Pulmonary artery endothelial cell (primary cell): ENCODE measurements around the gene XYLT1. TPM values are rescaled to one million over a fixed set of nuclear protein-coding genes. Genes with fewer than 3 reads are reported as not detected.

Experiments
- DNase-seq: peaks from one replicate; pipeline ENCODE4 v3.0.0-alpha.2; 2011; ENCODE audit warnings: low read depth, low spot score
- total RNA-seq: library from RNA; depleted of rRNA; stranded (reverse); fragments of >200 nt; gene quantifications from 2 replicates; pipeline ENCODE4 v1.2.3, GENCODE V29; 2014

The XYLT1 gene
- total RNA-seq, 1 donor from 2014 or later = 0.92 TPM

- DNase-seq = no peak
Measured at GRCh38 chr16:17360693-17361122, 110.1 kb downstream of the XYLT1 start.

GRCh38 chr16:17359788-17360390 lies 110.9 kb downstream of the XYLT1 start:
- no peak for DNase-seq

DNA sequence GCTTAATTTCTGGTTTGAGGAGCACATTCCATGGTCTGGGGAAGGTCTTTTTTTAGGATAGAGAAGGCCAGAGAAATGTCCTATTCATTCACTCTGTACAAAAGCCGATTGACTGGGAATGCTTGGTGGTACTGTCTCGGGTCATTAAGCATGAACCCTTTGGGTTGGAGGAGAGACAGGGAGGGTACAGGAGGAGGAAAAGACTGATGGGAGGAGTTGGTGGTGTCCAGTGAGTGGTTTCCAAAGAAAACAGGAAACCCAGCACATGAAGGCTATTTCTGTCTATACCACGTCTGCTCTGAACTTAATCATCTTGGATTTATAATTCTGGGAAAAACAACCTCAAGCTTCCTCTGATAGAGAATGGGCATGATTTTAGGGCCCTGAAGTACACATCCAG lies 111.9 kb downstream of the XYLT1 start:
- DNase-seq = no peak

GRCh38 chr16:17358355-17358754 lies 112.4 kb downstream of the XYLT1 start:
- no peak for DNase-seq

- no peak for DNase-seq
Measured at GRCh38 chr16:17357307-17358062, 113.3 kb downstream of the XYLT1 start.

DNA sequence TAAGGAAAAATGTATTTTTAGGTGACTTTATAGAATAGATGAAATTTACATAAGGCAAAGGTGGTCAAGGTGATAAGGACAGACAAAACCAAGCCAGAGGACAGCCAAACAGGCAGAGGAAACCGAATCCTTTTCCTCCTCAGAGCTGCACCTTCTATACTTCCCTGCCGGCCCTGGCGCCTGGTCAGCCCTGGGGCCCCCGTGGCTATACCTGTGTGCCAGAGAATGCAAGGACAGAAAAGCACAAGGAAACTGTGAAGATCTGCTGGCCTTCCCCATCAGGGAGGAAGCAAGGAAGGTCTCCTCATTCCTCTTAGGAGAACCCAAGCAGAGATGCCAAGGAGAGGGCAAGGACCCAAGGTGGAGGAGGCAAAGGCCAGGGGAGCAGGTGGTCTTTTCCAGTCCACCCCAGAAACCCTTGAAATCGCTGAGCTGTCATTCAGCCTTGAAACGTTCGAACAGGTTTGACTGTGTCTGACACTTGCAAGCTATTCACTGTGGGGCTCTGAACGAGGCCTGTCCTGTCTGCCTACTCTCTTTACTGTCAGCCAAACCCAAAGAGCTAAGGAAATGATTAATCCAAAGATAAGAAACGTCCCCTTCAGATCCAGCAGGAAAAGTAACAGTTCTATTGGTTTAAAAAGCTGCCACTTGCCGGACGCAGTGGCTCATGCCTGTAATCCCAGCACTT lies 114.4 kb downstream of the XYLT1 start:
- DNase-seq = no peak

DNA sequence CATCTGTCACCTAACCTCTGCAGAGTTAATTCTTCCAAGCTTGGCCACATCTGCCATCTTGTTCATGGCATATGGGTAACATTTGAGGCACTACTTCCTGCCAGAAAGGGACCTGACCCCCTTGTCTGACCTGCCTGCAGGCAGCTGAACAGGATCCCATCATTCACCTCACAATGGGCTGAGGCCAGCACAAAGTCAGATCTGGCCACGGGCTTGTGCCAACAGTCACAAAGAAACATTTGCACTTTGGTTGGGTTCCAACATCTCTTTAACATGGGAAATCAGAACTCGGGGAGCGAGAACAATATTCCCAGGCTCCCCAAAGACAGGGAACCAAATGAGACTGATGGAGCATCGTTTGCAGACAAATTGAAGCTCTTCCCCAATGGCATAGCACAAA lies 116.1 kb downstream of the XYLT1 start:
- DNase-seq = no peak

DNA sequence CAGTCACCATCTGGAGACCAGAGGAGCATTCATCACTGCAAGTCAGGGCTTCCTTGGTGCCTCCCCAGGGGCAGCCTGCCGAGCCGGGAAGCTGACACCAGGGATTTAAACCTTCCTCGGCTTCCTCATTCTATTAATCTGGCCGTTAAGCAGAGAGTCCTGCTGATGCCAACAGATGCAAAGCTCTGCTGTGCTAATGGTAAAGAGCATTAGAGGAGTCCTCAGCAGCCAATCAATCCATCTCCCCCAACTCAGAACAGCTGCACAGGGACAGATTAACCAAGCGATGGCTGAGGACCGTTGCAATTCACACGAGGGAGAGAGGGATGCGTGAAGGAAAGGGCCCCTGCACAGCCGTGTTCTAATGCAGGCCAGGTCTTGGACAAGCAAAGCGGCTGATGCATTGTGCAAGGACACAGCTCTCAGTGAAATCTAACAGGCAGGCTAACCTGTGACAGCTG lies 116.6 kb downstream of the XYLT1 start:
- DNase-seq = no peak

- DNase-seq = no peak
Measured at GRCh38 chr16:17353561-17353960, 117.2 kb downstream of the XYLT1 start.

DNA sequence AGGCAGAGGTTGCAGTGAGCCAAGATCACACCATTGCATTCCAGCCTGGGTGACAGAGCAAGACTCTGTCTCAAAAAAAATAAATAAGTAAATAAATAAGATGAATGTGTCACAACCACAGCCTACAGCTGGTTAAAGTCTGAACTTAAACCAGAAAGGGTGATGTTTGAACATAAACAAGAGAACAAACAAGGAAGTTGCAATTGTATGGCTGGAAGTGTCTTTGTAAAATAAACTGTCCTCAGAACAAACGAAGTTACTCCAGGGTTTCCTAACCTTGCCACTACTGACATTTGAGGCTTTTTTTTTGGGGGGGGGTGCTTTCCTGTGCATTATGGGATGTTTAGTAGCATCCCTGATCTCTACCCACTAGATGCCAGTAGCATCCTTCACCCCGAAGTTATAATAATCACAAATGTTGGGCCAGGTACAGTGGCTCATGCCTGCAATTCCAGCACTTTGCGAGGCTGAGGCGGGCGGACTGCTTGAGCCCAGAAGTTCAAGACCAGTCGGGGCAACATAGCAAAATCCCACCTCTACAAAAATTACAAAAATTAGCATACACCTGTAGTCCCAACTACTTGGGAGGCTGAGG lies 119.2 kb downstream of the XYLT1 start:
- no peak for DNase-seq

DNA sequence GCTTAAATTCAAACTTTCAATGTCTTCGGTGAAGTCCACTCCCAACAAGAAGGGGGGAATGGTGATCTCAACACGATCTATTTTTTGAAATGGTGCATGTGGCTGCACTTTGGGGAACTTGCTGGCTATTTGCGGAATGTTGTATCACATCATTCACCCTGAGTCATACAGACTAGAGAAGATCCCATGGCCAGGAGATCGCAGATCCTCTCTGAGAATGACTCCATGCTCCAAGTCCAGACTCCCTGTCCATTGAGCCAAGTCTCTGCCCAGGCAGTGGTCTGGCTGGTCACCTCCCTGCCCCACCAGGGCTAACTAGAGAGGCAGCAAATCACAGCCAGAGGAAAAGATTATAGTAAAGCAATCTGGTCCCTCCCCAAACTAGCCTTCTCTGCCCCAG lies 120.6 kb downstream of the XYLT1 start:
- no peak for DNase-seq

- no peak for DNase-seq
Measured at GRCh38 chr16:17348826-17349225, 121.9 kb downstream of the XYLT1 start.

- no peak for DNase-seq
Measured at GRCh38 chr16:17348042-17348783, 122.5 kb downstream of the XYLT1 start.

- no peak for DNase-seq
Measured at GRCh38 chr16:17347624-17348023, 123.1 kb downstream of the XYLT1 start.

GRCh38 chr16:17346621-17347569 lies 123.9 kb downstream of the XYLT1 start:
- no peak for DNase-seq

- DNase-seq = no peak
Measured at GRCh38 chr16:17345043-17345442, 125.7 kb downstream of the XYLT1 start.

- no peak for DNase-seq
Measured at GRCh38 chr16:17343728-17344127, 127.0 kb downstream of the XYLT1 start.

DNA sequence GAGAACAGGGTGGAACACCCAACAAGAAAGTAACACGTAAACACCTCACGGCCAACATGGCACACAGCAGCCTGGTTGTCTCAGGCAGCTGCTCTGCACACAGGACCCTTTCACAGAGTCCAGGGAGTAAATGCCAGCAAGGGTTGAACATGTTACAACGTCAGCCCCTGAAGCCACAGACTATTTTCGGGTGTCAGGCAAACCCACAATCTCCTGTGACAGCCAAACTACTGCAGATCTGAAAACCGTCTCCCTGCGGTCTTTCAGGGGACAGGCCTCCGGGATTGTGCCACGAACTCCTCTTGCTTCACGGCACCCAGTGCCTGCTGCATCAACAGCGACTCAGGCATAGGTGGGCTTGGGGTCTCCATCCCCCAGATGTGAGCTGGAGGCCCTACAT lies 127.7 kb downstream of the XYLT1 start:
- DNase-seq = no peak

- no peak for DNase-seq
Measured at GRCh38 chr16:17342031-17342430, 128.7 kb downstream of the XYLT1 start.

GRCh38 chr16:17340804-17341203 lies 130.0 kb downstream of the XYLT1 start:
- DNase-seq = no peak
